ENCODE results near the gene POU2F3.

DNA sequence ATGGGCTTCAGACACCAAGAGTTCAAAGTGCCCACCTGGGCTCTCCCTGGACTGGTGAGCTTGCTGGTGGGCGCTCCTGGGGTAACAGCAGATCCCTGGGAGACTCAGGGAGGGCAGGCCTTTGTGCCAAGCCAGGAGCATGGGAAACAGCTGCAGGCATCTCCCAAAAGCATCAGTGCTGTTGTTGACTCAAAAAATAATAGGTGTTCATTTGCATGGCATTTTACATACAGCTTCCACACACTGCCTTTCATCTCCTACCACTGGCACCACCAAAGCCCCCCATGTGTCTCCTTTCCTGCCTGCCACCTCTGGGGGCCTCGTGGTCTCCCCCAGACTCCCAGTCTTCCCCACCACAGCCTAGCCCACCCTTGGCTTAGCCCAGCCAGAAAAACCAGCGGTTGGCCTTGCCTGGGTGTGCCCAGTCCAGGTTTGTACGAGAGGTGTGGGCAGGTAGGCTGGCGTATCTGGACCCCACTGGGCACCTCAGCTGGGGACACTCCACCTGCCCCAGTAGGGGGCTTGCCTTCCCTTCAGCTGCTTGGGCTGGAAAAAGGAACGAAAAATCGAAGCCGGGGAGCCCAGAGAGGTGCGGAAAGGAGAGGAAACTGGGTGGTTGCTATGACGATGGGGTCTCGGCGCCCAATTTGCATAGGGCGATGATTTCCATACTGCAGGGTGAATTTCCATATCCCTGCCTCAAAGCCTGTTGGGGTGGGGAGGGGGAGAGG, 15.0 kb downstream of the POU2F3 start:
- TF ChIP-seq, protein P1, sequence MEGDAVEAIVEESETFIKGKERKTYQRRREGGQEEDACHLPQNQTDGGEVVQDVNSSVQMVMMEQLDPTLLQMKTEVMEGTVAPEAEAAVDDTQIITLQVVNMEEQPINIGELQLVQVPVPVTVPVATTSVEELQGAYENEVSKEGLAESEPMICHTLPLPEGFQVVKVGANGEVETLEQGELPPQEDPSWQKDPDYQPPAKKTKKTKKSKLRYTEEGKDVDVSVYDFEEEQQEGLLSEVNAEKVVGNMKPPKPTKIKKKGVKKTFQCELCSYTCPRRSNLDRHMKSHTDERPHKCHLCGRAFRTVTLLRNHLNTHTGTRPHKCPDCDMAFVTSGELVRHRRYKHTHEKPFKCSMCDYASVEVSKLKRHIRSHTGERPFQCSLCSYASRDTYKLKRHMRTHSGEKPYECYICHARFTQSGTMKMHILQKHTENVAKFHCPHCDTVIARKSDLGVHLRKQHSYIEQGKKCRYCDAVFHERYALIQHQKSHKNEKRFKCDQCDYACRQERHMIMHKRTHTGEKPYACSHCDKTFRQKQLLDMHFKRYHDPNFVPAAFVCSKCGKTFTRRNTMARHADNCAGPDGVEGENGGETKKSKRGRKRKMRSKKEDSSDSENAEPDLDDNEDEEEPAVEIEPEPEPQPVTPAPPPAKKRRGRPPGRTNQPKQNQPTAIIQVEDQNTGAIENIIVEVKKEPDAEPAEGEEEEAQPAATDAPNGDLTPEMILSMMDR (IDR thresholded peaks at IDR 0.05): no peak
- no peak for TF ChIP-seq POLR2A (IDR thresholded peaks at IDR 0.05)
- no peak for TF ChIP-seq EP300 (IDR thresholded peaks at IDR 0.05)

Measured in stomach (tissue), 4 donors.